ENCODE results near the gene IFT43. TPM values are rescaled to one million over a fixed set of nuclear protein-coding genes. Genes with fewer than 3 reads are reported as not detected.

Gene IFT43
- total RNA-seq, 1 experiment from 2014 or later = 18.6 TPM

- Histone ChIP-seq H3K18ac (ENCODE audit: insufficient read length, low read depth, low read length) (no peak overlapping the region), H3K27me3 (ENCODE audit: insufficient read depth, low read length) (no peaks in the 10 kb centered on the region; the same call in 1 of the 2 replicates), H4K8ac (replicated peaks; ENCODE audit: insufficient read length, low read depth, low read length) (no peak overlapping the region), H3K56ac (ENCODE audit: insufficient read length, low read depth, low read length) (no peak overlapping the region), H3K79me1 (ENCODE audit: insufficient read depth, low read depth, low read length, poor library complexity, severe bottlenecking) (no peaks in the 10 kb centered on the region), H3K4me1 (ENCODE audit: insufficient read depth, low read length) (peaks cover 5% of the 10 kb centered on the region; the same call in 1 of the 2 replicates), H3T11ph (ENCODE audit: low read length) (no peak overlapping the region), H2BK12ac (ENCODE audit: insufficient read length, low read depth, low read length) (no peak overlapping the region), H3K4me2 (ENCODE audit: insufficient read depth, insufficient read length, low read length) (no peak overlapping the region), H3K9ac (ENCODE audit: extremely low read depth, insufficient read length, low read length) (no peak overlapping the region), H2BK120ac (ENCODE audit: low read depth, low read length, poor library complexity, severe bottlenecking) (no peak overlapping the region), H4K5ac (ENCODE audit: insufficient read length, low read depth, low read length) (no peak overlapping the region), H4K91ac (ENCODE audit: insufficient read length, low read depth, low read length) (no peak overlapping the region), H2BK20ac (ENCODE audit: low read depth, low read length, poor library complexity, severe bottlenecking) (no peak overlapping the region), H3K79me2 (ENCODE audit: insufficient read depth, low read length) (no peaks in the 10 kb centered on the region), H3K14ac (ENCODE audit: insufficient read depth, low read length) (no peak overlapping the region), H2BK5ac (ENCODE audit: insufficient read length, low read length) (no peak overlapping the region), H3K23me2 (ENCODE audit: insufficient read length, low read depth, low read length, poor library complexity, severe bottlenecking) (no peaks in the 10 kb centered on the region), H2AFZ (ENCODE audit: low read length) (no peak overlapping the region), H4K20me1 (ENCODE audit: control insufficient read depth, insufficient read depth, insufficient read length) (no peaks in the 10 kb centered on the region), H3K9me3 (ENCODE audit: control insufficient read depth, low read depth, low read length) (no peaks in the 10 kb centered on the region), H3K27ac (ENCODE audit: insufficient read length, low read depth, low read length) (no peak overlapping the region), H2AK5ac (ENCODE audit: insufficient read length, low read length) (no peak overlapping the region), H3K23ac (ENCODE audit: insufficient read length, low read depth, low read length) (no peak overlapping the region), H2BK15ac (ENCODE audit: low read depth, low read length) (no peak overlapping the region), H3K4ac (ENCODE audit: low read depth, low read length) (no peak overlapping the region)
- Mint-ChIP-seq H3K4me1 (peaks cover 14 to 26% of the 10 kb centered on the region in 2 experiments), H3K27me3 (ENCODE audit: low read depth) (peaks cover 29% of the 10 kb centered on the region), H3K27ac (no peak overlapping the region), H3K9me3 (no peaks in the 10 kb centered on the region), H3K4me3 (no peak overlapping the region), H3K36me3 (ENCODE audit: insufficient read depth in 1 of 3, low read depth in 3 of 3) (no peaks in the 10 kb centered on the region; a peak in 1 of 7 replicates)
- no CpG with 5 or more reads among the region's 5 CpGs for WGBS (ENCODE audit: extremely low coverage, insufficient read length, low lambda C conversion rate)
- TF ChIP-seq, protein P1, sequence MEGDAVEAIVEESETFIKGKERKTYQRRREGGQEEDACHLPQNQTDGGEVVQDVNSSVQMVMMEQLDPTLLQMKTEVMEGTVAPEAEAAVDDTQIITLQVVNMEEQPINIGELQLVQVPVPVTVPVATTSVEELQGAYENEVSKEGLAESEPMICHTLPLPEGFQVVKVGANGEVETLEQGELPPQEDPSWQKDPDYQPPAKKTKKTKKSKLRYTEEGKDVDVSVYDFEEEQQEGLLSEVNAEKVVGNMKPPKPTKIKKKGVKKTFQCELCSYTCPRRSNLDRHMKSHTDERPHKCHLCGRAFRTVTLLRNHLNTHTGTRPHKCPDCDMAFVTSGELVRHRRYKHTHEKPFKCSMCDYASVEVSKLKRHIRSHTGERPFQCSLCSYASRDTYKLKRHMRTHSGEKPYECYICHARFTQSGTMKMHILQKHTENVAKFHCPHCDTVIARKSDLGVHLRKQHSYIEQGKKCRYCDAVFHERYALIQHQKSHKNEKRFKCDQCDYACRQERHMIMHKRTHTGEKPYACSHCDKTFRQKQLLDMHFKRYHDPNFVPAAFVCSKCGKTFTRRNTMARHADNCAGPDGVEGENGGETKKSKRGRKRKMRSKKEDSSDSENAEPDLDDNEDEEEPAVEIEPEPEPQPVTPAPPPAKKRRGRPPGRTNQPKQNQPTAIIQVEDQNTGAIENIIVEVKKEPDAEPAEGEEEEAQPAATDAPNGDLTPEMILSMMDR (conservative IDR thresholded peaks at IDR 0.05) = no peak
- DNase-seq = no peak
Measured at GRCh38 chr14:76126076-76126475, 140.5 kb downstream of the IFT43 start.
